K562 (cell line): ENCODE measurements around the gene KCNA2. TPM values are rescaled to one million over a fixed set of nuclear protein-coding genes. Genes with fewer than 3 reads are reported as not detected.

Experiments used
- CAMTA2 ChIP-seq: fragments of 250-450 bp; sonication (Bioruptor Pico); conservative IDR thresholded peaks from 2 replicates; pipeline ENCODE4 v1.5.1; 2022
- CC2D1A ChIP-seq: fragments of 450-650 bp; IDR thresholded peaks from 2 replicates; pipeline ENCODE4 v1.6.1; 2017; ENCODE audit warnings: mild to moderate bottlenecking
- CCAR2 ChIP-seq: fragments of 200-400 bp; formaldehyde crosslinking; IDR thresholded peaks from 2 replicates; pipeline ENCODE4 v1.6.1; 2017; ENCODE audit warnings: mild to moderate bottlenecking, low read depth, low read length
- CREB1 ChIP-seq, 2 experiments: sonication (generic) in 1 of 2; formaldehyde crosslinking in 1 of 2; IDR thresholded peaks; 2 replicates each; pipeline versions ENCODE4 v1.6.1 to v1.8.0; 2012 to 2022; ENCODE audit warnings: inconsistent platforms in 1 of 2, mild to moderate bottlenecking in 1 of 2, missing genetic modification reagents in 1 of 2, moderate library complexity in 1 of 2
- GABPA ChIP-seq: fragments of 200-800 bp; sonication (Bioruptor generic); conservative IDR thresholded peaks from 2 replicates; pipeline ENCODE4 v1.6.1; 2016; ENCODE audit warnings: low read depth, missing genetic modification characterization, missing compliant biosample characterization
- NFIX ChIP-seq: fragments of 250-450 bp; sonication (Bioruptor Pico); IDR thresholded peaks from 2 replicates; pipeline ENCODE4 v1.4.0; 2020; ENCODE audit warnings: low read depth, mild to moderate bottlenecking, moderate library complexity
- POLR2B ChIP-seq: fragments of 450-650 bp; IDR thresholded peaks from 2 replicates; pipeline ENCODE4 v1.6.1; 2018; ENCODE audit warnings: low read depth; ENCODE audit not compliant: partially characterized antibody
- SIN3B ChIP-seq: fragments of 450-650 bp; IDR thresholded peaks from 2 replicates; pipeline ENCODE4 v1.6.1; 2017; ENCODE audit warnings: low read depth, mild to moderate bottlenecking, moderate library complexity
- ZNF175 ChIP-seq: fragments of 200-800 bp; sonication (Bioruptor generic); IDR thresholded peaks from 2 replicates; pipeline ENCODE4 v1.6.1; 2016; ENCODE audit warnings: low read depth, mild to moderate bottlenecking, missing genetic modification characterization, missing compliant biosample characterization
- ZNF695 ChIP-seq: fragments of 450-650 bp; formaldehyde crosslinking; IDR thresholded peaks from 2 replicates; pipeline ENCODE4 v1.4.0; 2020; ENCODE audit warnings: mild to moderate bottlenecking, moderate library complexity
- polyA plus RNA-seq, 8 experiments: library from polyadenylated mRNA; depleted of rRNA in 4 of 8; stranded (reverse) in 5 of 8; unstranded in 3 of 8; fragments of >200 nt; fragmentation: Nextera tagmentation in 2 of 8; fragmentation: Illumina TruSeq in 1 of 8; extraction: Ambion mirVana in 2 of 8; extraction: Trizol in 1 of 8; gene quantifications; 2 replicates each; pipeline versions ENCODE4 v1.2.1 to v1.2.3, GENCODE V29; 2011 to 2014; ENCODE audit warnings: inconsistent platforms in 1 of 8, missing spikeins in 1 of 8
- total RNA-seq, 7 experiments: library from RNA; depleted of rRNA in 6 of 7; stranded (reverse); fragments of >200 nt in 6 of 7; fragmentation: Illumina TruSeq in 2 of 7; extraction: Trizol in 2 of 7; gene quantifications; 2 replicates each; pipeline versions ENCODE4 v1.2.1 to v1.2.3, GENCODE V29; 2011 to 2021; ENCODE audit warnings: low replicate concordance in 1 of 7
- TF ChIP-seq, protein P1 (sequence below): sonication (generic); formaldehyde crosslinking; IDR thresholded peaks from 2 replicates; pipeline ENCODE4 v1.8.1; 2023; ENCODE audit warnings: missing genetic modification reagents, mild to moderate bottlenecking, borderline replicate concordance
- TF ChIP-seq, protein P2 (sequence below): sonication (generic); formaldehyde crosslinking; IDR thresholded peaks from 2 replicates; pipeline ENCODE4 v1.9.0; 2022; ENCODE audit warnings: mild to moderate bottlenecking, missing genetic modification reagents
- TF ChIP-seq, protein P3 (sequence below): sonication (generic); formaldehyde crosslinking; IDR thresholded peaks from 2 replicates; pipeline ENCODE4 v1.8.0; 2022; ENCODE audit warnings: mild to moderate bottlenecking, missing genetic modification reagents

Gene KCNA2
- total and polyA plus RNA-seq, 9 of the 15 experiments (the other 6 are each of a cell fraction or from before 2014, with no cell fraction given): not detected

DNA sequence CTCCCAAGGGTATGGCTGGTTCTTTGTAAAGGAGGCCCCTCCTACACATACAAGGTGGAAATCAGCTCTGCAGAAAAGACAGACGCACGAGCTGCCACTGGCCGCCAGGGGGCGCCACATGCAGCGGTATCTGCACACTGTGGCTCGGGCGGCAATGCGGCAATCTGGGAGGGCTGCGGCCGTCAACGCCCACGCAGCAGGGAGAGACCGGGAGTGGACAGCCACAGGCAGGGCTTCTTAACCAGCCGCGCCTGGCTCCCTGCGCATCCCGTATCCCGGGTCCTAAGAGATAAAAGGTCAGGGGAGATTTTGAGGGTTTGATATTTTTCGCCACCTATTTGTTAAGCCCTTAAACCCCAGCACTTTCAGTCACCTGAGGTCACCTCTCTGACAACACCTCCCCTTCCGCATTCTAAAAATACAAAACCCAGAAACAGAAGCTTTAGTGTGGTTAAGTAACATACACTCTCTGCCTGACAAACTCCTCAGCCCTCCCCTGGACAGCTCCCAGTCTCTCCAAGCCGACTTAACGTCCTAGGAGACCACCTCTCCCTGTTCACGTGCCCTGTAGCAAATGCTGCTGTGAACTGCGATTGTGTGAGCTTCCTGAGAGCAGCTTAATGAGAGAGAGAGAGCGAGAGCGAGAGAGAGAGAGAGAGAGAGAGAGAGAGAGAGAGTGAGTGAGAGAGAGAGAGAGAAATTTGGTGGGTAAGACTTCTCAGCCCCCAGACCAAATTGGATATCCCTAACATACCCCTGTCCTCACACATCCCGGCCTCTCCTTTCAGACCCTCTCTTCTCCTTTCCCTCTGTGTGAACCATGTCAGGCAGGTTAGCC, 13.5 kb upstream of the KCNA2 start (continued):
- TF ChIP-seq, protein P1, sequence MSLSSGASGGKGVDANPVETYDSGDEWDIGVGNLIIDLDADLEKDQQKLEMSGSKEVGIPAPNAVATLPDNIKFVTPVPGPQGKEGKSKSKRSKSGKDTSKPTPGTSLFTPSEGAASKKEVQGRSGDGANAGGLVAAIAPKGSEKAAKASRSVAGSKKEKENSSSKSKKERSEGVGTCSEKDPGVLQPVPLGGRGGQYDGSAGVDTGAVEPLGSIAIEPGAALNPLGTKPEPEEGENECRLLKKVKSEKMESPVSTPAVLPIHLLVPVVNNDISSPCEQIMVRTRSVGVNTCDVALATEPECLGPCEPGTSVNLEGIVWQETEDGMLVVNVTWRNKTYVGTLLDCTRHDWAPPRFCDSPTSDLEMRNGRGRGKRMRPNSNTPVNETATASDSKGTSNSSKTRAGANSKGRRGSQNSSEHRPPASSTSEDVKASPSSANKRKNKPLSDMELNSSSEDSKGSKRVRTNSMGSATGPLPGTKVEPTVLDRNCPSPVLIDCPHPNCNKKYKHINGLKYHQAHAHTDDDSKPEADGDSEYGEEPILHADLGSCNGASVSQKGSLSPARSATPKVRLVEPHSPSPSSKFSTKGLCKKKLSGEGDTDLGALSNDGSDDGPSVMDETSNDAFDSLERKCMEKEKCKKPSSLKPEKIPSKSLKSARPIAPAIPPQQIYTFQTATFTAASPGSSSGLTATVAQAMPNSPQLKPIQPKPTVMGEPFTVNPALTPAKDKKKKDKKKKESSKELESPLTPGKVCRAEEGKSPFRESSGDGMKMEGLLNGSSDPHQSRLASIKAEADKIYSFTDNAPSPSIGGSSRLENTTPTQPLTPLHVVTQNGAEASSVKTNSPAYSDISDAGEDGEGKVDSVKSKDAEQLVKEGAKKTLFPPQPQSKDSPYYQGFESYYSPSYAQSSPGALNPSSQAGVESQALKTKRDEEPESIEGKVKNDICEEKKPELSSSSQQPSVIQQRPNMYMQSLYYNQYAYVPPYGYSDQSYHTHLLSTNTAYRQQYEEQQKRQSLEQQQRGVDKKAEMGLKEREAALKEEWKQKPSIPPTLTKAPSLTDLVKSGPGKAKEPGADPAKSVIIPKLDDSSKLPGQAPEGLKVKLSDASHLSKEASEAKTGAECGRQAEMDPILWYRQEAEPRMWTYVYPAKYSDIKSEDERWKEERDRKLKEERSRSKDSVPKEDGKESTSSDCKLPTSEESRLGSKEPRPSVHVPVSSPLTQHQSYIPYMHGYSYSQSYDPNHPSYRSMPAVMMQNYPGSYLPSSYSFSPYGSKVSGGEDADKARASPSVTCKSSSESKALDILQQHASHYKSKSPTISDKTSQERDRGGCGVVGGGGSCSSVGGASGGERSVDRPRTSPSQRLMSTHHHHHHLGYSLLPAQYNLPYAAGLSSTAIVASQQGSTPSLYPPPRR (CRISPR knock-in tag): no peak
- TF ChIP-seq CCAR2: no peak
- no peak for TF ChIP-seq ZNF175 (CRISPR knock-in tag)
- TF ChIP-seq NFIX (CRISPR knock-in tag): no peak
- TF ChIP-seq GABPA (tag): no peak
- TF ChIP-seq CC2D1A: no peak
- TF ChIP-seq SIN3B: no peak
- TF ChIP-seq CAMTA2 (CRISPR knock-in tag): no peak
- TF ChIP-seq, protein P2, sequence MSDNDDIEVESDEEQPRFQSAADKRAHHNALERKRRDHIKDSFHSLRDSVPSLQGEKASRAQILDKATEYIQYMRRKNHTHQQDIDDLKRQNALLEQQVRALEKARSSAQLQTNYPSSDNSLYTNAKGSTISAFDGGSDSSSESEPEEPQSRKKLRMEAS (CRISPR knock-in tag): peak; percentile 59
- TF ChIP-seq POLR2B: no peak
- TF ChIP-seq, protein P3, sequence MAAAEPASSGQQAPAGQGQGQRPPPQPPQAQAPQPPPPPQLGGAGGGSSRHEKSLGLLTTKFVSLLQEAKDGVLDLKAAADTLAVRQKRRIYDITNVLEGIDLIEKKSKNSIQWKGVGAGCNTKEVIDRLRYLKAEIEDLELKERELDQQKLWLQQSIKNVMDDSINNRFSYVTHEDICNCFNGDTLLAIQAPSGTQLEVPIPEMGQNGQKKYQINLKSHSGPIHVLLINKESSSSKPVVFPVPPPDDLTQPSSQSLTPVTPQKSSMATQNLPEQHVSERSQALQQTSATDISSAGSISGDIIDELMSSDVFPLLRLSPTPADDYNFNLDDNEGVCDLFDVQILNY: no peak
- TF ChIP-seq CREB1 (IDR thresholded peaks at IDR 0.05): no peak
- TF ChIP-seq CREB1 (CRISPR knock-in tag; IDR thresholded peaks at IDR 0.05): no peak; the same call in 1 of the 2 replicates
- TF ChIP-seq ZNF695 (CRISPR knock-in tag): no peak
